OCI-LY3 (cell line): Measurements from ENCODE around the gene FRRS1L.

Experiments used
- H2AFZ ChIP-seq: fragments of 200-600, 300-600 bp; shearing (Covaris generic); 2 replicates; pipeline ENCODE4 v1.6.0; 2014; ENCODE audit warnings: antibody characterized with exemption, low read depth, low read length
- H3K27ac ChIP-seq: fragments of 200-600, 300-600 bp; sonication (generic); 2 replicates; pipeline ENCODE4 v1.5.1; 2014; ENCODE audit warnings: mild to moderate bottlenecking, low read length, moderate library complexity, mixed read lengths
- H3K27me3 ChIP-seq: fragments of 200-600, 300-600 bp; sonication (generic); 2 replicates; pipeline ENCODE4 v1.6.1; 2014; ENCODE audit warnings: low read depth, low read length, mixed read lengths
- H3K36me3 ChIP-seq: fragments of 200-600, 300-600 bp; sonication (generic); replicated peaks from 2 replicates; pipeline ENCODE3; 2014; ENCODE audit warnings: low read depth, low read length, mixed read lengths
- H3K4me1 ChIP-seq: fragments of 300-600, 200-600 bp; sonication (generic); 2 replicates; pipeline ENCODE4 v1.6.1; 2014; ENCODE audit warnings: low read length, mixed read lengths
- H3K4me2 ChIP-seq: fragments of 200-600, 300-600 bp; sonication (generic); 2 replicates; pipeline ENCODE4 v1.6.1; 2014; ENCODE audit warnings: low read length, mixed read lengths
- H3K4me3 ChIP-seq: fragments of 300-600, 200-600 bp; sonication (generic); 2 replicates; pipeline ENCODE4 v1.5.1; 2014; ENCODE audit warnings: antibody characterized with exemption, mild to moderate bottlenecking, low read length, moderate library complexity
- H3K79me2 ChIP-seq: fragments of 300-600, 200-600 bp; shearing (Covaris generic); 2 replicates; pipeline ENCODE4 v1.6.1; 2014; ENCODE audit warnings: mild to moderate bottlenecking, low read length, mixed read lengths
- H3K9ac ChIP-seq: fragments of 300-600, 200-600 bp; shearing (Covaris generic); 2 replicates; pipeline ENCODE4 v1.6.0; 2014; ENCODE audit warnings: mild to moderate bottlenecking, low read length, moderate library complexity
- H3K9me3 ChIP-seq: fragments of 200-600, 300-600 bp; shearing (Covaris generic); 2 replicates; pipeline ENCODE4 v1.6.1; 2014; ENCODE audit warnings: low read length, mixed read lengths; ENCODE audit not compliant: insufficient read depth
- H4K20me1 ChIP-seq: fragments of 200-600, 300-600 bp; sonication (generic); 2 replicates; pipeline ENCODE4 v1.6.1; 2016; ENCODE audit warnings: low read length, mixed read lengths; ENCODE audit not compliant: insufficient read depth
- EZH2phosphoT487 ChIP-seq: fragments of 200-600 bp; shearing (Covaris generic); IDR thresholded peaks from 2 replicates; pipeline ENCODE4 v1.6.1; 2018; ENCODE audit warnings: antibody characterized with exemption, mixed run types, low read depth
- TF ChIP-seq, protein P1 (sequence below): fragments of 200-600, 300-600 bp; sonication (generic); IDR thresholded peaks from 2 replicates; pipeline ENCODE4 v1.5.1; 2014; ENCODE audit warnings: antibody characterized with exemption, low read length, low read depth

Gene FRRS1L

GRCh38 chr9:109082091-109082620, 84.9 kb downstream of the FRRS1L start:
- H4K20me1 ChIP-seq, result peaks cover 14% of the 10 kb centered on the region
- H3K9ac ChIP-seq, result no peak overlapping the region
- H3K4me2 ChIP-seq, result no peak overlapping the region
- H3K36me3 ChIP-seq, result peaks cover 27% of the 10 kb centered on the region
- no peak overlapping the region for H3K4me3 ChIP-seq
- H3K4me1 ChIP-seq, result peaks cover 13% of the 10 kb centered on the region
- H3K79me2 ChIP-seq, result no peaks in the 10 kb centered on the region
- no peak overlapping the region for H2AFZ ChIP-seq
- no peak overlapping the region for H3K27ac ChIP-seq
- H3K9me3 ChIP-seq, result no peaks in the 10 kb centered on the region
- TF ChIP-seq, protein P1, sequence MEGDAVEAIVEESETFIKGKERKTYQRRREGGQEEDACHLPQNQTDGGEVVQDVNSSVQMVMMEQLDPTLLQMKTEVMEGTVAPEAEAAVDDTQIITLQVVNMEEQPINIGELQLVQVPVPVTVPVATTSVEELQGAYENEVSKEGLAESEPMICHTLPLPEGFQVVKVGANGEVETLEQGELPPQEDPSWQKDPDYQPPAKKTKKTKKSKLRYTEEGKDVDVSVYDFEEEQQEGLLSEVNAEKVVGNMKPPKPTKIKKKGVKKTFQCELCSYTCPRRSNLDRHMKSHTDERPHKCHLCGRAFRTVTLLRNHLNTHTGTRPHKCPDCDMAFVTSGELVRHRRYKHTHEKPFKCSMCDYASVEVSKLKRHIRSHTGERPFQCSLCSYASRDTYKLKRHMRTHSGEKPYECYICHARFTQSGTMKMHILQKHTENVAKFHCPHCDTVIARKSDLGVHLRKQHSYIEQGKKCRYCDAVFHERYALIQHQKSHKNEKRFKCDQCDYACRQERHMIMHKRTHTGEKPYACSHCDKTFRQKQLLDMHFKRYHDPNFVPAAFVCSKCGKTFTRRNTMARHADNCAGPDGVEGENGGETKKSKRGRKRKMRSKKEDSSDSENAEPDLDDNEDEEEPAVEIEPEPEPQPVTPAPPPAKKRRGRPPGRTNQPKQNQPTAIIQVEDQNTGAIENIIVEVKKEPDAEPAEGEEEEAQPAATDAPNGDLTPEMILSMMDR, result no peak
- TF ChIP-seq EZH2phosphoT487, result no peak
- H3K27me3 ChIP-seq, result no peaks in the 10 kb centered on the region
